Nephron progenitor cell (in vitro differentiated cells): ENCODE results near the gene TMEM121B.
"Not testable (repeated sequence)": the region's sequence is repeated elsewhere in the genome, so short reads cannot be mapped to it uniquely, and the experiment has no call there.

Experiments used
- DNase-seq: peaks from one replicate; pipeline ENCODE4 v3.0.0; 2021
- H3K27ac Mint-ChIP-seq: 2 replicates; pipeline ENCODE4 v1.8.0; 2021; ENCODE audit warnings: mild to moderate bottlenecking, moderate library complexity, mixed read lengths
- H3K27me3 Mint-ChIP-seq: 2 replicates; pipeline ENCODE4 v1.8.0; 2021; ENCODE audit warnings: mild to moderate bottlenecking, low read depth, mixed read lengths; ENCODE audit not compliant: poor library complexity
- H3K36me3 Mint-ChIP-seq: 2 replicates; pipeline ENCODE4 v1.8.0; 2021; ENCODE audit warnings: low read depth, mixed read lengths
- H3K4me1 Mint-ChIP-seq: 2 replicates; pipeline ENCODE4 v1.8.0; 2021; ENCODE audit warnings: mixed read lengths
- H3K4me3 Mint-ChIP-seq: 2 replicates; pipeline ENCODE4 v1.8.0; 2021; ENCODE audit warnings: mild to moderate bottlenecking, moderate library complexity, mixed read lengths
- H3K9me3 Mint-ChIP-seq: 2 replicates; pipeline ENCODE4 v1.8.0; 2021; ENCODE audit warnings: mild to moderate bottlenecking, moderate library complexity, mixed read lengths
- TF ChIP-seq, protein P1 (sequence below): fragments of 200-600 bp; sonication (generic); IDR thresholded peaks from 2 replicates; pipeline ENCODE4 v1.5.0; 2021; ENCODE audit warnings: antibody characterized with exemption

The TMEM121B gene

DNA sequence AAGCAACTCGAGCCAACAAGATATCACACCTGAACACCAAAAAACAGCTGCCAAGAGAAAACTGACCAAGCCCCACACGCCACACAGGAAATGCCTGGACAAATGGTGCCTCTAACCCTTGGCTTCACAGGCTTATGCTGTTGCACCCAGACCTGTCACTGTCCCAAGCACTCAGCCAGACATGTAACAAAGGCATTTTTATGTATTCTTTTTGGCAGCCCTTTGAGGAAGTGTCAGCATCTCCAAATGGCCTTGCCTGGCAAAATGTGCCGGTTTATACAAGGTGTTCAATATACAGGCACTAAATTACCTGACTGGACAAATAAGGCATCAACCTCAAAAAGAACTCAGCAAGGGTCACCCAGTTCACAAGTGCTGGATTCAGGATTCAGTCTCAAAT is 31.8 kb upstream of the TMEM121B start:
- H3K36me3 Mint-ChIP-seq: peaks cover 22% of the 10 kb centered on the region
- H3K4me3 Mint-ChIP-seq: no peak overlapping the region
- H3K9me3 Mint-ChIP-seq: no peaks in the 10 kb centered on the region
- no peaks in the 10 kb centered on the region for H3K27me3 Mint-ChIP-seq
- no peak overlapping the region for H3K27ac Mint-ChIP-seq
- no peak for DNase-seq
- H3K4me1 Mint-ChIP-seq: peaks cover 25% of the 10 kb centered on the region
- TF ChIP-seq, protein P1, sequence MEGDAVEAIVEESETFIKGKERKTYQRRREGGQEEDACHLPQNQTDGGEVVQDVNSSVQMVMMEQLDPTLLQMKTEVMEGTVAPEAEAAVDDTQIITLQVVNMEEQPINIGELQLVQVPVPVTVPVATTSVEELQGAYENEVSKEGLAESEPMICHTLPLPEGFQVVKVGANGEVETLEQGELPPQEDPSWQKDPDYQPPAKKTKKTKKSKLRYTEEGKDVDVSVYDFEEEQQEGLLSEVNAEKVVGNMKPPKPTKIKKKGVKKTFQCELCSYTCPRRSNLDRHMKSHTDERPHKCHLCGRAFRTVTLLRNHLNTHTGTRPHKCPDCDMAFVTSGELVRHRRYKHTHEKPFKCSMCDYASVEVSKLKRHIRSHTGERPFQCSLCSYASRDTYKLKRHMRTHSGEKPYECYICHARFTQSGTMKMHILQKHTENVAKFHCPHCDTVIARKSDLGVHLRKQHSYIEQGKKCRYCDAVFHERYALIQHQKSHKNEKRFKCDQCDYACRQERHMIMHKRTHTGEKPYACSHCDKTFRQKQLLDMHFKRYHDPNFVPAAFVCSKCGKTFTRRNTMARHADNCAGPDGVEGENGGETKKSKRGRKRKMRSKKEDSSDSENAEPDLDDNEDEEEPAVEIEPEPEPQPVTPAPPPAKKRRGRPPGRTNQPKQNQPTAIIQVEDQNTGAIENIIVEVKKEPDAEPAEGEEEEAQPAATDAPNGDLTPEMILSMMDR: no peak

DNA sequence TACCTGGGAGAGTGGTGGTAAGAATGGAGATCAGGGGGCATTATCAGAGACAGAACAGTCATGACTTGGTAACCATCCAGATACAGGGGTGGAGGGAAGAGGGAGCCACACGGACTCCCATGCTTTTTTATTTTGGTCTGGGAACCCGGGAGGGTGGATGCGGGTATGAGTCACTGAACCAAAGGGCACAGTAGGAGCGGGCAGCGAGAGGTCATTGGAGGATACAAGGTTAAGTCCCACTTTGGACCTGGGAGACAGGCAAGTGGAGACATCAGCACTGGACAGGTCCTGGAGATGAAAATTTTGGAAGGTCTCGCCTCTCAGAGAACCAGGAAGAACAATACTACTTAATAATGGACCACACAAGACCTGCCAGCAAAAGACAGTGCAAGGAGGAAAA is 31.2 kb upstream of the TMEM121B start:
- Mint-ChIP-seq H3K9me3 (no peaks in the 10 kb centered on the region), H3K27me3 (no peaks in the 10 kb centered on the region), H3K36me3 (peaks cover 27% of the 10 kb centered on the region), H3K4me3 (no peak overlapping the region), H3K4me1 (peaks cover 21% of the 10 kb centered on the region), H3K27ac (peak overlapping the region; percentile 56)
- TF ChIP-seq, protein P1: no peak
- no peak for DNase-seq

DNA sequence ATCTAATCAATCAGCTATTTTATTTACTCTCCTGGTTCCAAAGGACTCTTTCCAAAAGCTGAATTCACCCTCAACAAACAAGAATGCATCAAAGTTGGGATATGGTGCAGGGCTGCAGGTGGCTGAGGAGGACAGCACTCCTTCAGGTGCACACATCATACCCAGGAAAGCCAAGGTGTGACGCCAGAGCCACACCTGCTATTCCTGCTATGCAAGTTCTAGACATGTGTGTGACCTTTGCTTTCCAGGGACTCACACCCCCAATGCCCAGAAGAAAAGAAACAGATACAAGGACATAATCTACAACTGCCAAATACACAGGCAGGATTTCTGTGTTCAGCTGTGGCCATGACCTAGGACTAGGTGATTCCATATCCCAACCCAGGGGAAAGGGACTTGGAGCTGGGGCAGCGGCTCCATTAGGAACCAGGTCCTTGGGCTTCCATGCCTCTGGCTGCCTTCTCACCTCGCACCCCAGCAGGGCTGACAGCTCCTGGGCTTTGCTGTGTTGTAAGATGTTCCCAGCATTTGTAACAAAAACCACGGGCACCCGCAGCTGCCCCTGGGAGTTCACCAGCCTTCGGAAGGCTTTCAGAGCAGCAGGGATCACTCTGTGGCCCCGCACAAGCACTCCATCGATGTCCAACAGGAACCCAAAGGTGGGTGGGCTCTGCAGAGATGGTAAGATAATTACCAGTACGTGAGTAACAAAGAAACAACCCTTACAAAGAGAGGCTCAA is 28.1 kb upstream of the TMEM121B start:
- DNase-seq: no peak
- Mint-ChIP-seq H3K27me3 (no peaks in the 10 kb centered on the region), H3K4me1 (peaks cover 9% of the 10 kb centered on the region), H3K4me3 (no peak overlapping the region), H3K27ac (no peak overlapping the region), H3K9me3 (no peaks in the 10 kb centered on the region), H3K36me3 (peaks cover 29% of the 10 kb centered on the region)
- TF ChIP-seq, protein P1: no peak

GRCh38 chr22:17147458-17147857 is 26.3 kb upstream of the TMEM121B start:
- H3K27ac Mint-ChIP-seq, H3K27me3 Mint-ChIP-seq, DNase-seq, H3K4me3 Mint-ChIP-seq, H3K4me1 Mint-ChIP-seq, H3K9me3 Mint-ChIP-seq: not testable (repeated sequence)
- peaks cover 41% of the 10 kb centered on the region for H3K36me3 Mint-ChIP-seq

DNA sequence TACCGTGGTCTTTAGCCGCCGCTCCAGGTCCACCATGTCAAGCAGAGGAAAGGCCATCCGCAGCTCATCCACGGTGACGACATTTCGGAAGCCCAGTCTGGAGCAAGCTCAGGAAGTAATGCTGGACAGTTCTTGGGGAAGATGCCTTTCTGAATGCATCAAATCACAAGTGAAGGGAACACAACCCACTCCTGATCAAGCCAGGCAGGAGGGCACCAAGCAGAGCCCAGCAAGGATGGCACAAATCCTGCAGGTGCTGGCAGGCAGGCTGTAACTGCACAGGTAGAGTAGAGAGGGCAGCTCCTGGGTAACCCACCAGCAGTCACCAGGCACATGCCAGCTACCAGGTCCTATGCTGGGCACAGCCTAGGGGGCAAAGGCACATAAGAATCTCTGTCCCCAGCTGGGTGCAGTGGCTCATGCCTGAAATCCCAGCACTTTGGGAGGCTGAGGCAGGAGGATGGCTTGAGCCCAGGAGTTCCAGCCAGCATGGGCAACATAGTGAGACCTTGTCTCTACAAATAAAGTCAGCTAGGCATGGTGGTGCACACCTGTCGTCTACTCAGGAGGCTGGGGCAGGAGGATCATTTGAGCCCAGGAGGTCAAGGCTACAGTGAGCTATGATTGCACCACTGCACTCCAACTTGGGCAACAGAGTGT is 24.0 kb upstream of the TMEM121B start:
- peak overlapping the region; percentile 39 for H3K27ac Mint-ChIP-seq

DNA sequence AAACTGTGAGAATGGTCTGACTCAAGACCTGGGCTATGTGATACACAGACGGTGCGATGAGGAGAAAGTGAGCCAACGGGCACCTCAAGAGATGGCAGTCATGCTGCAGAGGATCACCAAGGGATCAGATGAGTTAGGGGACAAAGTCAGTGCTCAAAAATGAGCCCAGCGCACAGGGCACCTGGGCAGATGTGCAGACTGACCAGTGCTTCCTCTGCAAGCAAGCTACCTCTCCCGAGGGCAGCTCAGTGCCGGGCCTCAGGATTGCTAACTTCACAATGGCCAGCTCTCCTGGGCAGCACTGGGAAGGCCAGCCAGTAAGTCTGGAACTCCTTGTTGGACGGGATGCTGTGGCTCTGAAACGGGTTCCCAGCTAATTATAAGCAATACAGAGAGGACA is 22.7 kb upstream of the TMEM121B start:
- Mint-ChIP-seq H3K9me3 (no peaks in the 10 kb centered on the region), H3K27ac (peak overlapping the region; percentile 10), H3K36me3 (peaks cover 46% of the 10 kb centered on the region), H3K4me1 (no peaks in the 10 kb centered on the region), H3K4me3 (no peak overlapping the region), H3K27me3 (peaks cover 4% of the 10 kb centered on the region)
- TF ChIP-seq, protein P1: no peak
- no peak for DNase-seq

More for the DNA sequence above, 24.0 kb upstream of the TMEM121B start:
- peaks cover 4% of the 10 kb centered on the region for H3K27me3 Mint-ChIP-seq
- peaks cover 41% of the 10 kb centered on the region for H3K36me3 Mint-ChIP-seq
- no peaks in the 10 kb centered on the region for H3K9me3 Mint-ChIP-seq
- DNase-seq: no peak
- no peak overlapping the region for H3K4me3 Mint-ChIP-seq
- no peaks in the 10 kb centered on the region for H3K4me1 Mint-ChIP-seq
- TF ChIP-seq, protein P1: no peak
